Measurements from ENCODE around the gene B3GAT3.

DNA sequence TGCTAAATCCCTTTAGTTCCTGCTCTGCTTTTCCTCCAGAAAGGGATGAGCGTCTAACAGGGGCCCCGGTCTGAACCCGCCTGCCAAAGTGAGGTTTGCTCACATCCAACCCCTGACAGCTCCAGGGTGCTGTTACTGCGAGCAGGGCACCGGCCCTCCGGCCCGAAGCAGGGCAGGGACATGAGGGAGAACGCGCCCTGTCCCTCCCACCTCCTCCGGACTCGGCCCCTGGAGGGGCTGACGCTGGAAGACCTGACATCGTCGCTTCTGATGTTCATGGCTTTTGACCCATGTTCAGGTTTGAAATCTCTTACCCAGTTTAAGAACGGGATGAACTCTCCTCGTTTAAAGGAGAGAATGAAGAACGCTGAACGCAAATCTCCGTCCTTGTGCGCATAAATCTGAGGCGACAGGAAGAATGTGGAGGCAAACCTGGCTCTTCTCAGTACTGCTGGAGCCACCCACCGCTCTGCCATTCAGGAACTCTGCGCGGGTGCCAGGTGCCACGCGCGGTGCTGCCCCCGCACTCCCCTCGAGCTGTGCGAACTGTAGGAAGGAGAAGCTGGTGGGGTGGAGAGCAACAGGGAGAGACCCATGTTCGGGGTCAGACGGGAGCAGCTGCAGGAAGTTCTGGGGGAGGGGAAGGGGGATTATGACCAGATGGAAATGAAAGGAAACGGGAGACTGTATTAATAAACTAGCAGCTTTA, 47.3 kb downstream of the B3GAT3 start:
- TF ChIP-seq CREB1 (IDR thresholded peaks at IDR 0.05; ENCODE audit: low read depth) (no peak), CEBPB (IDR thresholded peaks at IDR 0.05) (no peak), YY1 (IDR thresholded peaks at IDR 0.05; ENCODE audit: low read depth) (no peak), NFIC (IDR thresholded peaks at IDR 0.05) (no peak), TCF12 (IDR thresholded peaks at IDR 0.05; ENCODE audit: low read depth) (no peak), RAD21 (IDR thresholded peaks at IDR 0.05; ENCODE audit: low read depth) (no peak), TEAD4 (IDR thresholded peaks at IDR 0.05) (no peak), ZBTB7A (IDR thresholded peaks at IDR 0.05; ENCODE audit: low read depth) (no peak), EGR1 (IDR thresholded peaks at IDR 0.05) (no peak)
- TF ChIP-seq, protein P1, sequence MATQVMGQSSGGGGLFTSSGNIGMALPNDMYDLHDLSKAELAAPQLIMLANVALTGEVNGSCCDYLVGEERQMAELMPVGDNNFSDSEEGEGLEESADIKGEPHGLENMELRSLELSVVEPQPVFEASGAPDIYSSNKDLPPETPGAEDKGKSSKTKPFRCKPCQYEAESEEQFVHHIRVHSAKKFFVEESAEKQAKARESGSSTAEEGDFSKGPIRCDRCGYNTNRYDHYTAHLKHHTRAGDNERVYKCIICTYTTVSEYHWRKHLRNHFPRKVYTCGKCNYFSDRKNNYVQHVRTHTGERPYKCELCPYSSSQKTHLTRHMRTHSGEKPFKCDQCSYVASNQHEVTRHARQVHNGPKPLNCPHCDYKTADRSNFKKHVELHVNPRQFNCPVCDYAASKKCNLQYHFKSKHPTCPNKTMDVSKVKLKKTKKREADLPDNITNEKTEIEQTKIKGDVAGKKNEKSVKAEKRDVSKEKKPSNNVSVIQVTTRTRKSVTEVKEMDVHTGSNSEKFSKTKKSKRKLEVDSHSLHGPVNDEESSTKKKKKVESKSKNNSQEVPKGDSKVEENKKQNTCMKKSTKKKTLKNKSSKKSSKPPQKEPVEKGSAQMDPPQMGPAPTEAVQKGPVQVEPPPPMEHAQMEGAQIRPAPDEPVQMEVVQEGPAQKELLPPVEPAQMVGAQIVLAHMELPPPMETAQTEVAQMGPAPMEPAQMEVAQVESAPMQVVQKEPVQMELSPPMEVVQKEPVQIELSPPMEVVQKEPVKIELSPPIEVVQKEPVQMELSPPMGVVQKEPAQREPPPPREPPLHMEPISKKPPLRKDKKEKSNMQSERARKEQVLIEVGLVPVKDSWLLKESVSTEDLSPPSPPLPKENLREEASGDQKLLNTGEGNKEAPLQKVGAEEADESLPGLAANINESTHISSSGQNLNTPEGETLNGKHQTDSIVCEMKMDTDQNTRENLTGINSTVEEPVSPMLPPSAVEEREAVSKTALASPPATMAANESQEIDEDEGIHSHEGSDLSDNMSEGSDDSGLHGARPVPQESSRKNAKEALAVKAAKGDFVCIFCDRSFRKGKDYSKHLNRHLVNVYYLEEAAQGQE (IDR thresholded peaks at IDR 0.05; ENCODE audit: low read depth), result no peak
- TF ChIP-seq, protein P2, sequence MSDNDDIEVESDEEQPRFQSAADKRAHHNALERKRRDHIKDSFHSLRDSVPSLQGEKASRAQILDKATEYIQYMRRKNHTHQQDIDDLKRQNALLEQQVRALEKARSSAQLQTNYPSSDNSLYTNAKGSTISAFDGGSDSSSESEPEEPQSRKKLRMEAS (IDR thresholded peaks at IDR 0.05), result no peak
